ENCODE results near the gene SPEG. TPM values are rescaled to one million over a fixed set of nuclear protein-coding genes. Genes with fewer than 3 reads are reported as not detected.

The SPEG gene
- total and polyA plus RNA-seq, 2 of the 13 experiments (the other 11 are each of a cell fraction or from before 2014, with no cell fraction given) = 0.18 to 0.24 TPM

DNA sequence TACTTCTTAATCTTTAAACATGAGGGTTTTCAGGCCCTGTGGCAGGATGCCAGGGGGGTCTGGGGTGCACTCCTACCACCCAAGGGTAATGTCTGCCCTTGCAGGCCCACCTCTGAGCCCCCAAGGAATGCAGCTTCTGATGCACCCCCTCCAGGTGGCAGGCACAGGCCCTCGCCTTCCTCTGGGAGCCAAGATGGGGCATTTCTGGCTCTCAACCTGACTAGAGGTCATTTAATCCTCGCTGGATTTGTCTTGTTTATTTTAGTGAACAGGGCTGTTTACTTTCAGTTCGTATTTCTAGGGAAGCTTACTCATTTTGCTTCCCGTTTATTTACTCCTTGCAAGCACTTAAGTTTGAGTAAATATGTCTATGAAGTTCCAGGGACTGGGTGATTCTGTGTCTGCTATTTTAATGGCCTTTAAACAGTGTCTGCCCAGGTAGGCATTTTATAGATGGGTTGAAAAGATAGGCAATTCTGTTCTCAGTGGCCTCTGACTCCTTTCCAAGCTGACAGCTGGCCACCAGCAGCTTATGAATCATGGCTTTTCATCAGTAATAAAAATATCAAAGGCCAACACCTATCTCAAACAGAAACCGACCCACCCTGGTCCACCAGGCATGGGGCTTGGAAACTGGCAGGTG lies 35.8 kb upstream of the SPEG start (continued):
- TF ChIP-seq KDM4B (CRISPR knock-in tag; IDR thresholded peaks at IDR 0.05) = no peak
- no peak for TF ChIP-seq KAT7 (CRISPR knock-in tag; IDR thresholded peaks at IDR 0.05; ENCODE audit: borderline replicate concordance)
- no peak for TF ChIP-seq SP1 (IDR thresholded peaks at IDR 0.05)
- no peak for TF ChIP-seq SP1 (CRISPR knock-in tag; IDR thresholded peaks at IDR 0.05)
- TF ChIP-seq, protein P1, sequence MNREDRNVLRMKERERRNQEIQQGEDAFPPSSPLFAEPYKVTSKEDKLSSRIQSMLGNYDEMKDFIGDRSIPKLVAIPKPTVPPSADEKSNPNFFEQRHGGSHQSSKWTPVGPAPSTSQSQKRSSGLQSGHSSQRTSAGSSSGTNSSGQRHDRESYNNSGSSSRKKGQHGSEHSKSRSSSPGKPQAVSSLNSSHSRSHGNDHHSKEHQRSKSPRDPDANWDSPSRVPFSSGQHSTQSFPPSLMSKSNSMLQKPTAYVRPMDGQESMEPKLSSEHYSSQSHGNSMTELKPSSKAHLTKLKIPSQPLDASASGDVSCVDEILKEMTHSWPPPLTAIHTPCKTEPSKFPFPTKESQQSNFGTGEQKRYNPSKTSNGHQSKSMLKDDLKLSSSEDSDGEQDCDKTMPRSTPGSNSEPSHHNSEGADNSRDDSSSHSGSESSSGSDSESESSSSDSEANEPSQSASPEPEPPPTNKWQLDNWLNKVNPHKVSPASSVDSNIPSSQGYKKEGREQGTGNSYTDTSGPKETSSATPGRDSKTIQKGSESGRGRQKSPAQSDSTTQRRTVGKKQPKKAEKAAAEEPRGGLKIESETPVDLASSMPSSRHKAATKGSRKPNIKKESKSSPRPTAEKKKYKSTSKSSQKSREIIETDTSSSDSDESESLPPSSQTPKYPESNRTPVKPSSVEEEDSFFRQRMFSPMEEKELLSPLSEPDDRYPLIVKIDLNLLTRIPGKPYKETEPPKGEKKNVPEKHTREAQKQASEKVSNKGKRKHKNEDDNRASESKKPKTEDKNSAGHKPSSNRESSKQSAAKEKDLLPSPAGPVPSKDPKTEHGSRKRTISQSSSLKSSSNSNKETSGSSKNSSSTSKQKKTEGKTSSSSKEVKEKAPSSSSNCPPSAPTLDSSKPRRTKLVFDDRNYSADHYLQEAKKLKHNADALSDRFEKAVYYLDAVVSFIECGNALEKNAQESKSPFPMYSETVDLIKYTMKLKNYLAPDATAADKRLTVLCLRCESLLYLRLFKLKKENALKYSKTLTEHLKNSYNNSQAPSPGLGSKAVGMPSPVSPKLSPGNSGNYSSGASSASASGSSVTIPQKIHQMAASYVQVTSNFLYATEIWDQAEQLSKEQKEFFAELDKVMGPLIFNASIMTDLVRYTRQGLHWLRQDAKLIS (CRISPR knock-in tag; IDR thresholded peaks at IDR 0.05) = no peak
- TF ChIP-seq IKZF4 (CRISPR knock-in tag; IDR thresholded peaks at IDR 0.05; ENCODE audit: borderline replicate concordance, low read depth, not compliant biosample characterization) = no peak
- no peak for TF ChIP-seq ZFP1 (CRISPR knock-in tag; IDR thresholded peaks at IDR 0.05)
- no peak for TF ChIP-seq ZMAT3 (CRISPR knock-in tag; conservative IDR thresholded peaks at IDR 0.05)
- no peak for TF ChIP-seq ZNF552 (CRISPR knock-in tag; IDR thresholded peaks at IDR 0.05; ENCODE audit: borderline replicate concordance)
- no peak for TF ChIP-seq XRCC5 (optimal IDR thresholded peaks at IDR 0.05; ENCODE audit: low read length)
- no peak for TF ChIP-seq ZNF292 (CRISPR knock-in tag; IDR thresholded peaks at IDR 0.05; ENCODE audit: borderline replicate concordance, low read depth)
- no peak for TF ChIP-seq ZNF839 (CRISPR knock-in tag; IDR thresholded peaks at IDR 0.05; ENCODE audit: borderline replicate concordance)
- TF ChIP-seq MED13 (CRISPR knock-in tag; IDR thresholded peaks at IDR 0.05) = no peak
- TF ChIP-seq ZNF20 (CRISPR knock-in tag; IDR thresholded peaks at IDR 0.05) = no peak
- TF ChIP-seq, protein P2, sequence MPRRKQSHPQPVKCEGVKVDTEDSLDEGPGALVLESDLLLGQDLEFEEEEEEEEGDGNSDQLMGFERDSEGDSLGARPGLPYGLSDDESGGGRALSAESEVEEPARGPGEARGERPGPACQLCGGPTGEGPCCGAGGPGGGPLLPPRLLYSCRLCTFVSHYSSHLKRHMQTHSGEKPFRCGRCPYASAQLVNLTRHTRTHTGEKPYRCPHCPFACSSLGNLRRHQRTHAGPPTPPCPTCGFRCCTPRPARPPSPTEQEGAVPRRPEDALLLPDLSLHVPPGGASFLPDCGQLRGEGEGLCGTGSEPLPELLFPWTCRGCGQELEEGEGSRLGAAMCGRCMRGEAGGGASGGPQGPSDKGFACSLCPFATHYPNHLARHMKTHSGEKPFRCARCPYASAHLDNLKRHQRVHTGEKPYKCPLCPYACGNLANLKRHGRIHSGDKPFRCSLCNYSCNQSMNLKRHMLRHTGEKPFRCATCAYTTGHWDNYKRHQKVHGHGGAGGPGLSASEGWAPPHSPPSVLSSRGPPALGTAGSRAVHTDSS (CRISPR knock-in tag; conservative IDR thresholded peaks at IDR 0.05) = no peak
- TF ChIP-seq EED (CRISPR knock-in tag; IDR thresholded peaks at IDR 0.05) = no peak
- TF ChIP-seq NFKB2 (CRISPR knock-in tag; IDR thresholded peaks at IDR 0.05; ENCODE audit: borderline replicate concordance) = no peak
- no peak for TF ChIP-seq TSC22D2 (CRISPR knock-in tag; IDR thresholded peaks at IDR 0.05; ENCODE audit: borderline replicate concordance)
- TF ChIP-seq NCOA2 (CRISPR knock-in tag; IDR thresholded peaks at IDR 0.05) = peak; percentile 35; the same call in 1 of the 2 replicates
- TF ChIP-seq, protein P3, sequence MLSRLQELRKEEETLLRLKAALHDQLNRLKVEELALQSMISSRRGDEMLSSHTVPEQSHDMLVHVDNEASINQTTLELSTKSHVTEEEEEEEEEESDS (CRISPR knock-in tag; IDR thresholded peaks at IDR 0.05; ENCODE audit: borderline replicate concordance) = no peak
- no peak for TF ChIP-seq ZFYVE20 (CRISPR knock-in tag; IDR thresholded peaks at IDR 0.05; ENCODE audit: borderline replicate concordance, low read depth)
- no peak for TF ChIP-seq ZFP90 (CRISPR knock-in tag; IDR thresholded peaks at IDR 0.05; ENCODE audit: borderline replicate concordance)
- peak; percentile 43; the same call in 1 of the 2 replicates for TF ChIP-seq SIX1 (CRISPR knock-in tag; IDR thresholded peaks at IDR 0.05; ENCODE audit: borderline replicate concordance)
- no peak for TF ChIP-seq CHCHD3 (CRISPR knock-in tag; IDR thresholded peaks at IDR 0.05)
- no peak for TF ChIP-seq TBP (CRISPR knock-in tag; IDR thresholded peaks at IDR 0.05)
- TF ChIP-seq TAF1 (CRISPR knock-in tag; IDR thresholded peaks at IDR 0.05) = no peak
- no peak for TF ChIP-seq MTA3 (CRISPR knock-in tag; IDR thresholded peaks at IDR 0.05)
